Measurements from ENCODE around the gene HRK.
"Not testable (repeated sequence)": the region's sequence is repeated elsewhere in the genome, so short reads cannot be mapped to it uniquely, and the experiment has no call there.

HRK gene

GRCh38 chr12:116818341-116818856 is 62.8 kb downstream of the HRK start:
- DNase-seq: peak; percentile 69

- not testable (repeated sequence) for DNase-seq
These were observed 66.5 kb downstream of the HRK start for GRCh38 chr12:116814766-116815165.

GRCh38 chr12:116813271-116814041 is 67.8 kb downstream of the HRK start:
- DNase-seq: no peak

- DNase-seq: no peak
These were observed 69.0 kb downstream of the HRK start for GRCh38 chr12:116812238-116812637.

DNA sequence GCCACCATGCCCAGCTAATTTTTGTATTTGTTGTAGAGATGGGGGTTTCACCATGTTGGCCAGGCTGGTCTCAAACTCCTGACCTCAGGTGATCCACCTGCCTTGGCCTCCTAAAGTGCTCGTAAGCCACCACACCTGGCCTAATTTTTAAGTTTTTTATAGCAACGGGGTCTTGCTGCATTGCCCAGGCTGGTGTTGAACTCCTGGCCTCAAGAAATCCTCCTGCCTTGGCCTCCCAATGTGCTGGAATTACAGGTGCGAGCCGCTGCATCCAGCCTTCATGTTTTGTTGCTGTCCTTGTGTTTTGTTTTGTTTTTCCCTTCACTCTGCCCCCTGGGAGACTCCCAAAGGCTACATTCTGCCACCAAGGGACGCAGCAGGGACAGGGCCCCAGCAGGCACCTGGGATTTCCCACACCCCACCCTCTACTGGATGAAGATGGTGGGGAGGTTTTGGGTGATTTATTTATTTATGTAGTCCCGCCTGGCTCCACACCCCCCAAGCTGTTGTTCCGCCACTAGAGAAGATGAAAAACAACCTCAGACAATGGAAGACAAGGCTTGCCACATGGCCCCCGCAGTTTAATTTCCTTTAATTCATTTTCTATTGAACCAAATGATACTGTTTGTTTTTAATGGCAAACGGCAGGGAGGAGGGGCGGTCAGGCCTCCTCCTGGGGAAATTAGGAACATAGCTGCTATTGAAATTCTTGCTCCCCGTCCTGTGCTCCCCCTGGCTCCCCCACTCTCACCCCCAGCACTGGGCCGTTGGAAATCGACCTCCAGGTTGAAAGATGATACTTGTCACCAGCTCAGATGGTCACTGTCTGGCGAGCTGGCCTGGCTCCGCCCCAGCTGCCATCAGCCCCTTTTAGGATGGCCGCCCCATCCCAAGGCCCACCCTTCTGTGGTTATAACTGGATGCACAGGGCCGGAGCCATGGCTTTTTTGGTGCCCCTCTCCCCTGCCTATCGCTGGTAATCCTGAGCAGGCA is 72.8 kb downstream of the HRK start:
- DNase-seq: no peak

DNA sequence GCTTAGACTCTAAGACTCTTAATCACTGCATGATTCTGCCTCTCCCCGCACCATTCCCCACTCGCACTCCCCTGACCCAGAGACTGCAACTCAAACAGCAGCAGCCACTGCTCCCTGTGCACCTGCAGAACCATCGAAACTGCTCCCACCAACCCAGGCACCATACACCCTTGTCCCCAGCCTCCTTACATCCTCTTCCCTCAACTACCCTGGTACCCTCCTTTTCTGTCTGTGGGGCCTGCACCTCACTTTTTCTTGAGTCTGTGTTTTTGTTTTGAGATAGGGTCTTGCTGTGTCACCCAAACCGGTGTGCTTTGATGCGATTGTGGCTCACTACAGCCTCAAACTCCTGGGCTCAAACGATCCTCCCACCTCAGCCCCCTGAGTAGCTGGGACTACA is 73.7 kb downstream of the HRK start:
- no peak for DNase-seq

DNA sequence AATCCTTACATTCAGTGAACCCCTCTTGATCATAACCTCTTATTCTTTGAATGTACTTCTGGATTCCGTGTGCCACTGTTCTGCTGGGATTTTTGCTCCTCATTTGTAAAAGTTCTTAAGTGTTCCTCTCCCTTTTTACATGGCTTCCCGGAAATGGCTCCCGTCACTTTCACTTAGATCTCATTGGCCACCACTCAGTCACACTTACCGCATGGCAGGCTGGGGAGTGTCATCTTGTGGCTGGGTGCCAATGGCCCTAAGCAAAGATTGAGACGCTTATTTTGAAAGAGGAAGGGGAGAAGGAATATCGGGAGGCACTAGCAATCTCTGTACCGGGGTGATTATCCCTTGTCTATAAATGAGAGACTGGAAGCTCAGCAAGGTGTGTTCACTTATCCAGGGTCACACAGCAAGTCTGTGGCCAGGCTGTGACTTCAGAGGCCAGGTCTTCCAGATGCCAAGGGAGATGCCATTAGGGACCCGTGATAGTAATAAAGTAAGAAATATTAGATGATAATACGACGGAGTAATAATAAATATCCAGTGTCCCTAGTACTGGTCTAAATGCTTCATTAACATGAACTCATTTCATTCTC is 74.3 kb downstream of the HRK start:
- no peak for DNase-seq

All from hematopoietic multipotent progenitor cell treated with erythropoietin and hydrocortisone succinate and interleukin-3 and kit ligand, for 6 days (in vitro differentiated cells).